HCT116 (cell line): ENCODE measurements around the gene NAA25. TPM values are rescaled to one million over a fixed set of nuclear protein-coding genes. Genes with fewer than 3 reads are reported as not detected.

Experiments
- ATAC-seq: fragments of 200-7000 bp; cut with Tn5 transposase; 2 replicates; pipeline ENCODE4 v1.9.1; 2020; ENCODE audit warnings: mild to moderate bottlenecking, moderate library complexity
- BruUV-seq: library from RNA; stranded (reverse); fragments of 400-500 nt; replicated peaks from 2 replicates; lab custom pipeline; 2021; lab: Mats Ljungman, UMichigan
- CTCF ChIA-PET: fragments of 300-600 bp; sonication (Branson Sonifier 250); formaldehyde crosslinking; loops from one replicate; lab custom pipeline; 2021; ENCODE audit warnings: antibody characterized with exemption; lab: Charles Lee
- POLR2A ChIA-PET: fragments of 300-600, 350-600 bp; sonication (Branson Sonifier 250); formaldehyde crosslinking; loops from one replicate; lab custom pipeline; 2021; ENCODE audit warnings: antibody characterized with exemption; lab: Charles Lee
- RAD21 ChIA-PET, 2 experiments: fragments of 300-600 bp; sonication (Branson Sonifier 250); formaldehyde crosslinking; loops; one replicate each; lab custom pipeline; 2023; ENCODE audit warnings: low total read pairs in 2 of 2; ENCODE audit not compliant: uncharacterized antibody in 2 of 2, unreplicated experiment in 2 of 2, low non-redundant PET in 1 of 2; lab: Charles Lee
- DNase-seq: peaks from one replicate; pipeline ENCODE4 v3.0.0-alpha.2; 2010; ENCODE audit warnings: low read depth, low spot score
- H2AFZ ChIP-seq: fragments of 200-600 bp; shearing (Covaris generic), sonication (generic); 2 replicates; pipeline ENCODE4 v1.6.1; 2017; ENCODE audit warnings: low read depth, mixed run types, mixed read lengths, antibody characterized with exemption, low read length; ENCODE audit not compliant: poor library complexity, severe bottlenecking
- H3K27ac ChIP-seq: 2 replicates; pipeline ENCODE4 v1.5.1; 2012; ENCODE audit warnings: low read depth, low read length
- H3K27me3 ChIP-seq: fragments of 200-600 bp; sonication (generic); 2 replicates; pipeline ENCODE4 v1.6.1; 2016; ENCODE audit warnings: mixed run types, low read length, mixed read lengths; ENCODE audit not compliant: insufficient read depth
- H3K36me3 ChIP-seq, 2 experiments: fragments of 200-500 bp in 1 of 2; fragments of 200-600 bp in 1 of 2; sonication (Bioruptor generic) in 1 of 2; sonication (generic) in 1 of 2; 2 replicates each; pipeline versions ENCODE4 v1.5.1 to v1.6.1; 2014 to 2016; ENCODE audit warnings: low read length in 2 of 2, inconsistent platforms in 1 of 2, mixed read lengths in 1 of 2, mixed run types in 1 of 2; ENCODE audit not compliant: insufficient read depth in 2 of 2, control insufficient read depth in 1 of 2
- H3K4me1 ChIP-seq, 2 experiments: fragments of 200-600 bp in 1 of 2; sonication (generic) in 1 of 2; 2 replicates each; pipeline versions ENCODE4 v1.5.1 to v1.6.1; 2012 to 2017; ENCODE audit warnings: low read length in 2 of 2, inconsistent platforms in 1 of 2, mild to moderate bottlenecking in 1 of 2, mixed read lengths in 1 of 2, mixed run types in 1 of 2, moderate library complexity in 1 of 2; ENCODE audit not compliant: insufficient read depth in 2 of 2, control insufficient read depth in 1 of 2
- H3K4me2 ChIP-seq: fragments of 200-600 bp; sonication (generic); 2 replicates; pipeline ENCODE4 v1.6.1; 2017; ENCODE audit warnings: mixed run types, low read length, mixed read lengths
- H3K4me3 ChIP-seq, 2 experiments: fragments of 200-600 bp in 1 of 2; sonication (generic) in 1 of 2; replicated peaks in 1 of 2; 2 replicates each; pipeline ENCODE4 v1.5.1; 2011 to 2016; ENCODE audit warnings: low read length in 2 of 2, control low read depth in 1 of 2, low read depth in 1 of 2, mild to moderate bottlenecking in 1 of 2, mixed read lengths in 1 of 2, mixed run types in 1 of 2
- H3K79me2 ChIP-seq: fragments of 200-600 bp; sonication (generic); 2 replicates; pipeline ENCODE4 v1.6.1; 2017; ENCODE audit warnings: mild to moderate bottlenecking, mixed run types, low read length, moderate library complexity, mixed read lengths; ENCODE audit not compliant: insufficient read depth
- H3K9ac ChIP-seq: fragments of 200-600 bp; sonication (generic); 2 replicates; pipeline ENCODE4 v1.6.1; 2016; ENCODE audit warnings: low read length, mixed read lengths
- H3K9me2 ChIP-seq: fragments of 200-600 bp; sonication (generic), shearing (Covaris generic); 2 replicates; pipeline ENCODE4 v1.6.1; 2017; ENCODE audit warnings: mixed run types, mild to moderate bottlenecking, moderate library complexity; ENCODE audit not compliant: insufficient read depth
- H3K9me3 ChIP-seq, 2 experiments: fragments of 200-500 bp in 1 of 2; fragments of 200-600 bp in 1 of 2; sonication (Bioruptor generic) in 1 of 2; sonication (generic) in 1 of 2; 2 replicates each; pipeline ENCODE4 v1.6.1; 2014 to 2017; ENCODE audit warnings: low read length in 2 of 2, mixed read lengths in 2 of 2, inconsistent platforms in 1 of 2, low read depth in 1 of 2, mild to moderate bottlenecking in 1 of 2, mixed run types in 1 of 2, moderate library complexity in 1 of 2; ENCODE audit not compliant: control insufficient read depth in 1 of 2, insufficient read depth in 1 of 2
- H4K20me1 ChIP-seq: fragments of 200-600 bp; sonication (generic), shearing (Covaris generic); 2 replicates; pipeline ENCODE4 v1.6.1; 2017; ENCODE audit warnings: mixed run types, mild to moderate bottlenecking, moderate library complexity; ENCODE audit not compliant: insufficient read depth
- EGR1 ChIP-seq: IDR thresholded peaks from 2 replicates; pipeline ENCODE4 v1.6.1; 2012; ENCODE audit warnings: low read depth
- FOSL1 ChIP-seq: IDR thresholded peaks from 2 replicates; pipeline ENCODE4 v1.6.1; 2012; ENCODE audit warnings: low read depth
- JUND ChIP-seq: IDR thresholded peaks from 2 replicates; pipeline ENCODE4 v1.6.1; 2012
- POLR2AphosphoS5 ChIP-seq: IDR thresholded peaks from 2 replicates; pipeline ENCODE4 v1.6.1; 2011; ENCODE audit warnings: mild to moderate bottlenecking, low read depth, low read length, moderate library complexity
- RAD21 ChIP-seq: IDR thresholded peaks from 2 replicates; pipeline ENCODE4 v1.6.1; 2012; ENCODE audit warnings: low read depth, mild to moderate bottlenecking
- REST ChIP-seq: IDR thresholded peaks from 2 replicates; pipeline ENCODE4 v1.6.1; 2012; ENCODE audit warnings: low read depth
- SP1 ChIP-seq: IDR thresholded peaks from 2 replicates; pipeline ENCODE4 v1.6.1; 2012; ENCODE audit warnings: low read depth
- ZBTB33 ChIP-seq: IDR thresholded peaks from 2 replicates; pipeline ENCODE4 v1.6.1; 2011; ENCODE audit warnings: mild to moderate bottlenecking, low read length, moderate library complexity; ENCODE audit not compliant: insufficient replicate concordance; ENCODE audit errors: extremely low read depth
- intact Hi-C: fragments of 100-400 bp; cut with micrococcal nuclease; formaldehyde crosslinking; loops from 2 replicates; pipeline ENCODE4 v1.10.0; 2022
- total RNA-seq: library from RNA; stranded (reverse); gene quantifications from one replicate; pipeline ENCODE4 v1.2.1, GENCODE V29; 2021; ENCODE audit not compliant: unreplicated experiment

NAA25 gene
- total RNA-seq, 1 experiment from 2014 or later: 56.6 TPM

GRCh38 chr12:112020947-112021457, 87.6 kb downstream of the NAA25 start:
- CTCF ChIA-PET: no interaction called here
- peaks cover 29 to 41% of the 10 kb centered on the region in 2 experiments; a peak in 3 of 4 replicates for H3K36me3 ChIP-seq

More at GRCh38 chr12:112020947-112021457, 87.6 kb downstream of the NAA25 start:
- BruUV-seq: no TSS peak
- ATAC-seq: no peak
- no peak overlapping the region for H2AFZ ChIP-seq
- no peak overlapping the region for H3K4me3 ChIP-seq
- no peak overlapping the region for H3K27ac ChIP-seq
- DNase-seq: no peak
- H3K9me2 ChIP-seq: no peaks in the 10 kb centered on the region
- ChIA-PET RAD21 (interaction anchor here in 1 of 2 experiments (0.6 kb wide), 1 partner anchor 126 kb away, joined by 3 read pairs; no protein-coding TSS in a partner anchor), POLR2A (interaction anchor here (1.1 kb wide), 1 partner anchor 13 kb away, joined by 3 read pairs; no protein-coding TSS in a partner anchor)
- no peaks in the 10 kb centered on the region for H3K4me1 ChIP-seq
- H3K9ac ChIP-seq: no peak overlapping the region
- H3K27me3 ChIP-seq: no peaks in the 10 kb centered on the region
- intact Hi-C loops: no loop called here
- H3K4me2 ChIP-seq: no peak overlapping the region
- TF ChIP-seq RAD21 (no peak), FOSL1 (no peak), JUND (no peak), POLR2AphosphoS5 (no peak), REST (no peak), EGR1 (no peak), ZBTB33 (no peak), SP1 (no peak)
- TF ChIP-seq, all 23 proteins: peak for 0
- Histone ChIP-seq H3K79me2 (peaks cover 72% of the 10 kb centered on the region), H4K20me1 (peaks cover 8% of the 10 kb centered on the region; the same call in 1 of the 2 replicates), H3K9me3 (no peaks in the 10 kb centered on the region)
